GM18870 (cell line): Measurements from ENCODE around the gene GAK.

Source experiments
- ATAC-seq: cut with Tn5 transposase; IDR thresholded peaks from one replicate; pipeline ENCODE4 v1.9.1; 2021; ENCODE audit warnings: moderate library complexity; ENCODE audit not compliant: unreplicated experiment

GAK gene

GRCh38 chr4:874971-875817 is 56.9 kb downstream of the GAK start:
- no peak for ATAC-seq

GRCh38 chr4:874056-874455 is 58.1 kb downstream of the GAK start:
- no peak for ATAC-seq

GRCh38 chr4:872241-872981 is 59.7 kb downstream of the GAK start:
- ATAC-seq = no peak

GRCh38 chr4:871484-871883 is 60.6 kb downstream of the GAK start:
- no peak for ATAC-seq

GRCh38 chr4:870951-871350 is 61.2 kb downstream of the GAK start:
- no peak for ATAC-seq

- no peak for ATAC-seq
Measured at GRCh38 chr4:869776-870175, 62.3 kb downstream of the GAK start.

- no peak for ATAC-seq
Measured at GRCh38 chr4:868421-868820, 63.7 kb downstream of the GAK start.

- ATAC-seq = no peak
Measured at GRCh38 chr4:867526-868250, 64.4 kb downstream of the GAK start.

GRCh38 chr4:866761-867390 is 65.2 kb downstream of the GAK start:
- no peak for ATAC-seq

GRCh38 chr4:866068-866760 is 65.9 kb downstream of the GAK start:
- ATAC-seq = no peak

GRCh38 chr4:865572-865971 is 66.5 kb downstream of the GAK start:
- ATAC-seq = no peak

- no peak for ATAC-seq
Measured at GRCh38 chr4:865121-865465, 67.0 kb downstream of the GAK start.

- no peak for ATAC-seq
Measured at GRCh38 chr4:864456-865120, 67.5 kb downstream of the GAK start.

GRCh38 chr4:860561-860960 is 71.6 kb downstream of the GAK start:
- no peak for ATAC-seq

- ATAC-seq = no peak
Measured at GRCh38 chr4:859496-859895, 72.6 kb downstream of the GAK start.

- ATAC-seq = no peak
Measured at GRCh38 chr4:858831-859451, 73.2 kb downstream of the GAK start.

- ATAC-seq = no peak
Measured at GRCh38 chr4:858041-858481, 74.1 kb downstream of the GAK start.

- ATAC-seq = no peak
Measured at GRCh38 chr4:857461-857860, 74.7 kb downstream of the GAK start.

- no peak for ATAC-seq
Measured at GRCh38 chr4:856225-856901, 75.8 kb downstream of the GAK start.
